CD4-positive, CD25-positive, alpha-beta regulatory T cell (primary cell): ENCODE measurements around the gene SPI1. TPM values are rescaled to one million over a fixed set of nuclear protein-coding genes. Genes with fewer than 3 reads are reported as not detected.

Experiments
- ATAC-seq, 2 donors: fragments of 150-1000 bp; cut with Tn5 transposase; one replicate each; pipeline ENCODE4 v1.10.0; 2021; ENCODE audit warnings: low read depth in 2 of 2, moderate number of reproducible peaks in 2 of 2, moderate library complexity in 1 of 2
- DNase-seq, 3 donors: peaks; one replicate each; pipeline versions ENCODE4 v3.0.0 to v3.0.0-alpha.2; 2012 to 2022; ENCODE audit warnings: mixed read lengths in 1 of 3
- H3K27ac ChIP-seq: one replicate; pipeline ENCODE4 v1.7.0; 2013; ENCODE audit warnings: mild to moderate bottlenecking, low read length; ENCODE audit not compliant: insufficient read depth, poor library complexity, severe bottlenecking
- H3K27me3 ChIP-seq: one replicate; pipeline ENCODE4 v1.7.0; 2013; ENCODE audit warnings: low read length; ENCODE audit not compliant: control insufficient read depth, insufficient read depth
- H3K36me3 ChIP-seq: one replicate; pipeline ENCODE4 v1.7.0; 2013; ENCODE audit warnings: mild to moderate bottlenecking, low read length, moderate library complexity; ENCODE audit not compliant: control insufficient read depth, insufficient read depth
- H3K4me1 ChIP-seq: 2 replicates; pipeline ENCODE4 v1.7.0; 2013; ENCODE audit warnings: mild to moderate bottlenecking, low read length; ENCODE audit not compliant: insufficient read depth, control insufficient read depth, poor library complexity, severe bottlenecking
- H3K4me3 ChIP-seq: one replicate; pipeline ENCODE4 v1.7.0; 2013; ENCODE audit warnings: low read depth, mild to moderate bottlenecking, low read length, moderate library complexity
- H3K9me3 ChIP-seq, 2 experiments: 1 replicate in 1 of 2; 2 replicates in 1 of 2; pipeline ENCODE4 v1.7.0; 2013; ENCODE audit warnings: low read length in 2 of 2, mild to moderate bottlenecking in 1 of 2, moderate library complexity in 1 of 2; ENCODE audit not compliant: control insufficient read depth in 2 of 2
- H3K27ac Mint-ChIP-seq, 3 donors: one replicate each; pipeline ENCODE4 v1.8.0; 2020 to 2022; ENCODE audit warnings: mild to moderate bottlenecking in 3 of 3, mixed read lengths in 3 of 3, moderate library complexity in 2 of 3
- H3K27me3 Mint-ChIP-seq: one replicate; pipeline ENCODE4 v1.8.0; 2022; ENCODE audit warnings: mild to moderate bottlenecking, mixed read lengths
- H3K36me3 Mint-ChIP-seq: one replicate; pipeline ENCODE4 v1.8.0; 2020; ENCODE audit warnings: mixed read lengths
- H3K4me1 Mint-ChIP-seq, 4 donors: one replicate each; pipeline ENCODE4 v1.8.0; 2020 to 2022; ENCODE audit warnings: mixed read lengths in 4 of 4, mild to moderate bottlenecking in 1 of 4
- H3K4me3 Mint-ChIP-seq, 4 donors: one replicate each; pipeline ENCODE4 v1.8.0; 2020 to 2022; ENCODE audit warnings: mild to moderate bottlenecking in 4 of 4, mixed read lengths in 4 of 4, moderate library complexity in 3 of 4
- H3K9me3 Mint-ChIP-seq, 7 donors: one replicate each; pipeline ENCODE4 v1.8.0; 2020 to 2022; ENCODE audit warnings: mixed read lengths in 7 of 7, mild to moderate bottlenecking in 3 of 7, moderate library complexity in 2 of 7
- polyA plus RNA-seq, 4 donors: library from polyadenylated mRNA; unstranded; fragments of 300-500 nt; fragmentation: Illumina TruSeq; gene quantifications; one replicate each; pipeline ENCODE4 v1.2.3, GENCODE V29; 2021
- total RNA-seq: library from RNA; stranded (reverse); gene quantifications from one replicate; pipeline ENCODE4 v1.2.3, GENCODE V29; 2022

Gene SPI1
- total and polyA plus RNA-seq, 5 donors from 2014 or later, result 0.13 to 0.57 (median 0.41) TPM; not detected in 2

GRCh38 chr11:47329987-47330931 is 48.1 kb downstream of the SPI1 start:
- DNase-seq, result peak in 1 of 3 donors; percentile 7
- peaks cover 21% of the 10 kb centered on the region for H3K36me3 Mint-ChIP-seq
- Histone ChIP-seq H3K36me3 (peaks cover 47% of the 10 kb centered on the region), H3K4me1 (no peaks in the 10 kb centered on the region), H3K9me3 (no peaks in the 10 kb centered on the region), H3K27me3 (no peaks in the 10 kb centered on the region), H3K4me3 (no peak overlapping the region), H3K27ac (no peak overlapping the region)
- no peaks in the 10 kb centered on the region for H3K27me3 Mint-ChIP-seq
- no peak overlapping the region for H3K4me3 Mint-ChIP-seq
- no peaks in the 10 kb centered on the region for H3K9me3 Mint-ChIP-seq
- ATAC-seq, result no peak
- H3K4me1 Mint-ChIP-seq, result peaks cover 0 to 2% (median 0%) of the 10 kb centered on the region in 4 donors
- H3K27ac Mint-ChIP-seq, result peak overlapping the region in 2 of 3 donors; percentile 43 to 58

- Mint-ChIP-seq H3K27me3 (no peaks in the 10 kb centered on the region), H3K4me1 (peaks cover 0 to 2% (median 0%) of the 10 kb centered on the region in 4 donors), H3K9me3 (no peaks in the 10 kb centered on the region), H3K4me3 (no peak overlapping the region), H3K27ac (peak overlapping the region in 1 of 3 donors; percentile 58), H3K36me3 (peaks cover 27% of the 10 kb centered on the region)
- no peak overlapping the region for H3K27ac ChIP-seq
- no peaks in the 10 kb centered on the region for H3K27me3 ChIP-seq
- H3K4me1 ChIP-seq, result no peaks in the 10 kb centered on the region
- no peak overlapping the region for H3K4me3 ChIP-seq
- H3K9me3 ChIP-seq, result no peaks in the 10 kb centered on the region
- H3K36me3 ChIP-seq, result peaks cover 47% of the 10 kb centered on the region
- no peak for ATAC-seq
- no peak for DNase-seq
Observed at GRCh38 chr11:47329431-47329986, 48.8 kb downstream of the SPI1 start.

- ATAC-seq, result no peak
Observed at GRCh38 chr11:47328449-47329390, 49.6 kb downstream of the SPI1 start.

GRCh38 chr11:47327949-47328348 is 50.4 kb downstream of the SPI1 start:
- ATAC-seq, result no peak
- no peaks in the 10 kb centered on the region for H3K9me3 ChIP-seq
- H3K36me3 ChIP-seq, result peaks cover 47% of the 10 kb centered on the region
- no peaks in the 10 kb centered on the region for H3K27me3 ChIP-seq
- Mint-ChIP-seq H3K27ac (no peak overlapping the region), H3K36me3 (peaks cover 31% of the 10 kb centered on the region), H3K4me3 (no peak overlapping the region), H3K9me3 (no peaks in the 10 kb centered on the region), H3K4me1 (peaks cover 0 to 2% (median 0%) of the 10 kb centered on the region in 4 donors), H3K27me3 (no peaks in the 10 kb centered on the region)
- no peaks in the 10 kb centered on the region for H3K4me1 ChIP-seq
- no peak overlapping the region for H3K4me3 ChIP-seq
- DNase-seq, result no peak
- no peak overlapping the region for H3K27ac ChIP-seq

More at GRCh38 chr11:47328449-47329390, 49.6 kb downstream of the SPI1 start:
- no peak overlapping the region for H3K27ac ChIP-seq
- H3K4me3 Mint-ChIP-seq, result peak overlapping the region in 1 of 4 donors; percentile 15
- no peak overlapping the region for H3K27ac Mint-ChIP-seq
- DNase-seq, result no peak
- no peaks in the 10 kb centered on the region for H3K9me3 ChIP-seq
- H3K36me3 Mint-ChIP-seq, result peaks cover 27% of the 10 kb centered on the region
- H3K27me3 Mint-ChIP-seq, result no peaks in the 10 kb centered on the region
- H3K36me3 ChIP-seq, result peaks cover 47% of the 10 kb centered on the region
- H3K4me1 ChIP-seq, result no peaks in the 10 kb centered on the region
- no peaks in the 10 kb centered on the region for H3K27me3 ChIP-seq
- no peaks in the 10 kb centered on the region for H3K9me3 Mint-ChIP-seq
- H3K4me1 Mint-ChIP-seq, result peaks cover 0 to 2% (median 0%) of the 10 kb centered on the region in 4 donors
- H3K4me3 ChIP-seq, result no peak overlapping the region

GRCh38 chr11:47327025-47327424 is 51.3 kb downstream of the SPI1 start:
- no peak for ATAC-seq
- Mint-ChIP-seq H3K36me3 (peaks cover 32% of the 10 kb centered on the region), H3K4me3 (no peak overlapping the region), H3K9me3 (no peaks in the 10 kb centered on the region), H3K27me3 (no peaks in the 10 kb centered on the region), H3K4me1 (peaks cover 0 to 2% (median 0%) of the 10 kb centered on the region in 4 donors), H3K27ac (peak overlapping the region in 1 of 3 donors; percentile 61)
- Histone ChIP-seq H3K9me3 (no peaks in the 10 kb centered on the region), H3K36me3 (peaks cover 51% of the 10 kb centered on the region), H3K4me1 (no peaks in the 10 kb centered on the region), H3K4me3 (no peak overlapping the region), H3K27ac (no peak overlapping the region), H3K27me3 (no peaks in the 10 kb centered on the region)
- no peak for DNase-seq

GRCh38 chr11:47326198-47326597 is 52.1 kb downstream of the SPI1 start:
- peaks cover 0 to 2% (median 0%) of the 10 kb centered on the region in 7 donors for H3K9me3 Mint-ChIP-seq
- H3K9me3 ChIP-seq, result no peaks in the 10 kb centered on the region
- H3K36me3 ChIP-seq, result peaks cover 60% of the 10 kb centered on the region
- DNase-seq (no peak), ATAC-seq (no peak)
- H3K4me3 ChIP-seq, result no peak overlapping the region
- H3K27me3 ChIP-seq, result no peaks in the 10 kb centered on the region
- no peaks in the 10 kb centered on the region for H3K4me1 ChIP-seq
- peaks cover 0 to 2% (median 0%) of the 10 kb centered on the region in 4 donors for H3K4me1 Mint-ChIP-seq
- H3K27me3 Mint-ChIP-seq, result no peaks in the 10 kb centered on the region
- H3K36me3 Mint-ChIP-seq, result peaks cover 40% of the 10 kb centered on the region
- no peak overlapping the region for H3K27ac ChIP-seq
- peak overlapping the region; percentile 26 to 85 (median 70) for H3K27ac Mint-ChIP-seq
- no peak overlapping the region for H3K4me3 Mint-ChIP-seq
